GM12878 (cell line): ENCODE data around the gene ROBO1. TPM values are rescaled to one million over a fixed set of nuclear protein-coding genes. Genes with fewer than 3 reads are reported as not detected.

Experiments
- ATAC-seq: fragments of 200-7000 bp; cut with Tn5 transposase; 3 replicates; pipeline ENCODE4 v1.9.1; 2020; ENCODE audit warnings: mild to moderate bottlenecking, moderate library complexity
- BruUV-seq: library from RNA; stranded (reverse); fragments of 400-500 nt; replicated peaks from 2 replicates; lab custom pipeline; 2021; lab: Mats Ljungman, UMichigan
- CTCF ChIA-PET: fragments of 300-600 bp; sonication (Branson Sonifier 250); formaldehyde crosslinking; extraction: SDS; loops from one replicate; lab custom pipeline; 2021; ENCODE audit warnings: inconsistent platforms; lab: Yijun Ruan, JAX
- POLR2A ChIA-PET: fragments of 350-600 bp; formaldehyde crosslinking; extraction: SDS; loops from one replicate; lab custom pipeline; 2021; ENCODE audit warnings: inconsistent platforms; lab: Charles Lee
- RAD21 ChIA-PET: fragments of 300-600 bp; sonication (Branson Sonifier 250); formaldehyde crosslinking; loops from one replicate; lab custom pipeline; 2023; ENCODE audit warnings: antibody characterized with exemption; ENCODE audit not compliant: unreplicated experiment; lab: Charles Lee
- SMC1A ChIA-PET: fragments of 300-600 bp; sonication (Branson Sonifier 250); formaldehyde crosslinking; loops from one replicate; lab custom pipeline; 2023; ENCODE audit not compliant: unreplicated experiment, uncharacterized antibody; lab: Charles Lee
- DNase-seq: peaks from one replicate; pipeline ENCODE4 v3.0.0-alpha.2; 2011; ENCODE audit warnings: low read depth, low spot score
- FAIRE-seq: peaks from 3 replicates; lab custom pipeline; 2011; peaks lifted over from hg19 to GRCh38; lab: Jason Lieb, UNC
- H2AFZ ChIP-seq: 2 replicates; pipeline ENCODE4 v1.6.0; 2011; ENCODE audit warnings: low read depth, low read length, control low read depth; ENCODE audit not compliant: control insufficient read depth
- H3K27ac ChIP-seq: 2 replicates; pipeline ENCODE4 v1.5.1; 2011; ENCODE audit warnings: control low read depth; ENCODE audit not compliant: control insufficient read depth, insufficient read depth
- H3K27me3 ChIP-seq, 2 experiments: replicated peaks in 1 of 2; 2 replicates each; pipeline versions ENCODE4 v1.6.0 to v1.6.1; 2011; ENCODE audit warnings: low read length in 1 of 2; ENCODE audit not compliant: control insufficient read depth in 2 of 2, insufficient read depth in 2 of 2
- H3K36me3 ChIP-seq, 2 experiments: 2 replicates each; pipeline ENCODE4 v1.5.1; 2011; ENCODE audit warnings: low read length in 1 of 2; ENCODE audit not compliant: control insufficient read depth in 2 of 2, insufficient read depth in 2 of 2
- H3K4me1 ChIP-seq: 2 replicates; pipeline ENCODE4 v1.6.1; 2011; ENCODE audit warnings: mild to moderate bottlenecking, low read length, moderate library complexity, mixed read lengths; ENCODE audit not compliant: control insufficient read depth, insufficient read depth
- H3K4me2 ChIP-seq: 2 replicates; pipeline ENCODE4 v1.6.0; 2011; ENCODE audit warnings: control low read depth; ENCODE audit not compliant: control insufficient read depth, insufficient read depth
- H3K4me3 ChIP-seq: fragments of 200-600 bp; sonication (generic); 2 replicates; pipeline ENCODE4 v1.5.1; 2016
- H3K79me2 ChIP-seq: 2 replicates; pipeline ENCODE4 v1.6.0; 2011; ENCODE audit warnings: low read length; ENCODE audit not compliant: control insufficient read depth, insufficient read depth
- H3K9ac ChIP-seq: 2 replicates; pipeline ENCODE4 v1.8.0; 2011; ENCODE audit warnings: low read length, control low read depth, mixed read lengths; ENCODE audit not compliant: control insufficient read depth, insufficient read depth
- H3K9me3 ChIP-seq: replicated peaks from 3 replicates; pipeline ENCODE4 v1.5.1; 2011; ENCODE audit warnings: mild to moderate bottlenecking, low read length; ENCODE audit not compliant: control insufficient read depth, insufficient read depth
- H4K20me1 ChIP-seq: 2 replicates; pipeline ENCODE4 v1.6.0; 2011; ENCODE audit not compliant: control insufficient read depth, insufficient read depth
- CEBPZ ChIP-seq: fragments of 150-350 bp; IDR thresholded peaks from 2 replicates; pipeline ENCODE4 v1.6.1; 2016; ENCODE audit warnings: low read depth, low read length
- EP300 ChIP-seq, 2 experiments: fragments of 150-350 bp in 1 of 2; IDR thresholded peaks; 2 replicates each; pipeline ENCODE4 v1.6.1; 2011 to 2012; ENCODE audit warnings: low read depth in 2 of 2, low read length in 2 of 2, borderline replicate concordance in 1 of 2, improper control_type of control experiment in 1 of 2, inconsistent platforms in 1 of 2; ENCODE audit not compliant: control insufficient read depth in 1 of 2
- GABPA ChIP-seq: IDR thresholded peaks from 2 replicates; pipeline ENCODE4 v1.6.1; 2014; ENCODE audit warnings: antibody characterized with exemption, low read depth, mild to moderate bottlenecking, inconsistent platforms
- JUNB ChIP-seq: IDR thresholded peaks from 2 replicates; pipeline ENCODE4 v1.6.1; 2016; ENCODE audit warnings: antibody characterized with exemption, mild to moderate bottlenecking
- MEF2B ChIP-seq: fragments of 450-650 bp; IDR thresholded peaks from 2 replicates; pipeline ENCODE4 v1.6.1; 2018; ENCODE audit warnings: mild to moderate bottlenecking, moderate library complexity; ENCODE audit not compliant: partially characterized antibody, poor library complexity, severe bottlenecking
- PAX8 ChIP-seq: fragments of 450-650 bp; IDR thresholded peaks from 2 replicates; pipeline ENCODE4 v1.6.1; 2017; ENCODE audit warnings: mild to moderate bottlenecking, moderate library complexity
- PML ChIP-seq: IDR thresholded peaks from 2 replicates; pipeline ENCODE4 v1.6.1; 2012; ENCODE audit warnings: low read length, inconsistent platforms
- POLR2AphosphoS2 ChIP-seq: IDR thresholded peaks from 2 replicates; pipeline ENCODE4 v1.6.1; 2011; ENCODE audit warnings: low read depth, mild to moderate bottlenecking, low read length, improper control_type of control experiment, moderate library complexity
- PRDM15 ChIP-seq: fragments of 450-650 bp; formaldehyde crosslinking; IDR thresholded peaks from 2 replicates; pipeline ENCODE4 v1.4.0; 2020; ENCODE audit warnings: mild to moderate bottlenecking, moderate library complexity
- RELA ChIP-seq: fragments of 450-650 bp; IDR thresholded peaks from 2 replicates; pipeline ENCODE4 v1.8.0; 2014; ENCODE audit warnings: borderline replicate concordance; ENCODE audit not compliant: partially characterized antibody
- SMARCA5 ChIP-seq: fragments of 450-650 bp; IDR thresholded peaks from 2 replicates; pipeline ENCODE4 v1.6.1; 2017; ENCODE audit warnings: mild to moderate bottlenecking
- SREBF2 ChIP-seq: IDR thresholded peaks from 2 replicates; pipeline ENCODE4 v1.6.1; 2012; ENCODE audit warnings: mild to moderate bottlenecking, low read length
- SUPT20H ChIP-seq: IDR thresholded peaks from 2 replicates; pipeline ENCODE4 v1.6.1; 2011; ENCODE audit warnings: low read depth, mild to moderate bottlenecking, low read length, moderate library complexity, borderline replicate concordance; ENCODE audit not compliant: control insufficient read depth
- SUZ12 ChIP-seq: fragments of 200-600 bp; sonication (generic); IDR thresholded peaks from one replicate; pipeline ENCODE4 v1.6.1; 2018; ENCODE audit warnings: antibody characterized with exemption, mild to moderate bottlenecking; ENCODE audit not compliant: unreplicated experiment
- TCF3 ChIP-seq: IDR thresholded peaks from 2 replicates; pipeline ENCODE4 v1.6.1; 2012; ENCODE audit warnings: low read depth, mild to moderate bottlenecking, low read length, borderline replicate concordance; ENCODE audit not compliant: insufficient read depth
- ZSCAN29 ChIP-seq: fragments of 450-650 bp; IDR thresholded peaks from 2 replicates; pipeline ENCODE4 v1.6.1; 2017; ENCODE audit warnings: mild to moderate bottlenecking, moderate library complexity
- WGBS: methylation state at CpG from one replicate; pipeline ENCODE4 v1.1.6; 2016; ENCODE audit warnings: low lambda C conversion rate; ENCODE audit not compliant: insufficient replicate concordance, insufficient coverage; ENCODE audit errors: missing lambda C conversion rate; 5-methylcytosine and 5-hydroxymethylcytosine counted together
- in situ Hi-C: fragments of 300-500 bp; cut with MboI; formaldehyde crosslinking; loops from 9 replicates; pipeline ENCODE4 v1.14.3; 2018; ENCODE audit warnings: mixed read lengths
- intact Hi-C: fragments of 100-400 bp; cut with micrococcal nuclease; formaldehyde crosslinking; loops from one replicate; pipeline ENCODE4 v1.14.2; 2022; ENCODE audit not compliant: unreplicated experiment
- polyA plus RNA-seq, 11 experiments: library from polyadenylated mRNA; depleted of rRNA in 4 of 11; unstranded in 6 of 11; stranded (reverse) in 5 of 11; fragments of >200 nt; fragmentation: Nextera tagmentation in 4 of 11; fragmentation: Illumina TruSeq in 1 of 11; extraction: Ambion mirVana in 4 of 11; extraction: Trizol in 1 of 11; gene quantifications; 1 replicate in 1 of 11; 2 replicates in 10 of 11; pipeline versions ENCODE4 v1.2.1 to v1.2.3, GENCODE V29; 2011 to 2016; ENCODE audit warnings: inconsistent platforms in 2 of 11, missing spikeins in 2 of 11, low read depth in 1 of 11
- total RNA-seq, 4 experiments: library from RNA; depleted of rRNA in 3 of 4; stranded (reverse); fragments of >200 nt in 3 of 4; fragmentation: Illumina TruSeq in 1 of 4; extraction: Trizol in 1 of 4; gene quantifications; 2 replicates each; pipeline versions ENCODE4 v1.2.1 to v1.2.3, GENCODE V29; 2013 to 2021

Gene ROBO1
- total and polyA plus RNA-seq, 10 of the 15 experiments (the other 5 are each of a cell fraction or from before 2014, with no cell fraction given): 0.29 to 46.5 (median 1.2) TPM

GRCh38 chr3:79167651-79168416 lies 600.0 kb downstream of the ROBO1 start (continued):
- TF ChIP-seq PRDM15: no peak
- no peak for TF ChIP-seq SMARCA5
- TF ChIP-seq CEBPZ: no peak
- no peak for TF ChIP-seq JUNB

GRCh38 chr3:79162653-79163052 lies 605.1 kb downstream of the ROBO1 start:
- RAD21 ChIA-PET: no interaction called here
- POLR2A ChIA-PET: no interaction called here
- no peak for FAIRE-seq

More at GRCh38 chr3:79162653-79163052, 605.1 kb downstream of the ROBO1 start:
- DNase-seq: no peak
- Histone ChIP-seq H4K20me1 (no peaks in the 10 kb centered on the region), H3K27ac (no peak overlapping the region), H3K9me3 (no peaks in the 10 kb centered on the region), H2AFZ (no peak overlapping the region), H3K4me3 (no peak overlapping the region), H3K36me3 (no peaks in the 10 kb centered on the region), H3K27me3 (no peaks in the 10 kb centered on the region), H3K79me2 (no peaks in the 10 kb centered on the region), H3K4me1 (no peaks in the 10 kb centered on the region), H3K4me2 (no peak overlapping the region), H3K9ac (no peak overlapping the region)
- in situ Hi-C loops (no loop called here), intact Hi-C loops (no loop called here)
- ATAC-seq: no peak
- WGBS: 0% methylated on average over 2 of the region's 2 CpGs
- SMC1A ChIA-PET: no interaction called here
- no peak for TF ChIP-seq EP300 (IDR thresholded peaks at IDR 0.05; ENCODE audit: borderline replicate concordance in 1 of 2, control insufficient read depth in 1 of 2, low read depth in 2 of 2, low read length in 2 of 2)
- no peak for TF ChIP-seq POLR2AphosphoS2
- no peak for TF ChIP-seq SREBF2
- no peak for TF ChIP-seq SUZ12
- no peak for TF ChIP-seq RELA
- TF ChIP-seq TCF3: no peak
- TF ChIP-seq MEF2B: no peak
- no peak for TF ChIP-seq ZSCAN29
- TF ChIP-seq SUPT20H: no peak
- TF ChIP-seq PAX8: no peak
- TF ChIP-seq PML: no peak
- TF ChIP-seq GABPA: no peak
- BruUV-seq: no TSS peak
- CTCF ChIA-PET: no interaction called here
